ACC112 (cell line): ENCODE data around the gene CALN1.

Experiments used
- H2AFZ ChIP-seq: fragments of 200-600 bp; sonication (generic); one replicate; pipeline ENCODE4 v1.6.0; 2017; ENCODE audit warnings: antibody characterized with exemption, low read length; ENCODE audit not compliant: unreplicated experiment
- H3K27ac ChIP-seq: fragments of 200-600 bp; sonication (generic); 2 replicates; pipeline ENCODE4 v1.5.1; 2014; ENCODE audit warnings: low read depth, mild to moderate bottlenecking, antibody characterized with exemption, low read length, moderate library complexity
- H3K27me3 ChIP-seq: fragments of 200-600 bp; sonication (generic); 2 replicates; pipeline ENCODE4 v1.6.1; 2014; ENCODE audit warnings: mild to moderate bottlenecking, antibody characterized with exemption, low read length, moderate library complexity, mixed read lengths; ENCODE audit not compliant: insufficient read depth
- H3K36me3 ChIP-seq: fragments of 200-600 bp; sonication (generic); 2 replicates; pipeline ENCODE4 v1.6.1; 2016; ENCODE audit warnings: mild to moderate bottlenecking, antibody characterized with exemption, low read length, moderate library complexity, mixed read lengths; ENCODE audit not compliant: insufficient read depth
- H3K4me1 ChIP-seq: fragments of 200-600 bp; sonication (generic); one replicate; pipeline ENCODE4 v1.6.1; 2016; ENCODE audit warnings: low read length, mixed read lengths; ENCODE audit not compliant: insufficient read depth, unreplicated experiment, control insufficient read depth
- H3K4me3 ChIP-seq: fragments of 200-600 bp; sonication (generic); 2 replicates; pipeline ENCODE4 v1.5.1; 2014; ENCODE audit warnings: mild to moderate bottlenecking, low read depth, low read length
- H3K79me2 ChIP-seq: fragments of 200-600 bp; sonication (generic); one replicate; pipeline ENCODE4 v1.6.0; 2016; ENCODE audit warnings: low read length; ENCODE audit not compliant: control insufficient read depth, unreplicated experiment, insufficient read depth

Gene CALN1

DNA sequence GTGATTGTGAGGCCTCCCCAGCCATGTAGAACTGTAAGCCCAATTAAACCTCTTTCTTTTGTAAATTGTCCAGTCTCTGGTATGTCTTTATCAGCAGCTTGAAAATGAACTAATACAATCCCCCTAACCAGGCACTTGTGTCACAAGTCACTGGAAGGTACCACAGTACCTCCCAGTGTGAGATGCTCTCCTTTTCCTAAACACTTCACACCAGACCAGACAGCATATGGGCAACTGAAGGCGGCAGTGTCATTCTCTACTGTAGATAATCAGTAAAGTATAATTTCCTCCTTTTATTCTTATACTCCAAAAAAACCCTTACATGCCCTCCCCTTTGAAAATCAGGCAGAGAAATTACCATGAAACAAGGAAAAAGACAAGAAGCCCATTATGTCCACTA is 113.2 kb downstream of the CALN1 start:
- no peaks in the 10 kb centered on the region for H3K27me3 ChIP-seq
- H2AFZ ChIP-seq = no peak overlapping the region
- H3K4me3 ChIP-seq = no peak overlapping the region
- no peaks in the 10 kb centered on the region for H3K36me3 ChIP-seq
- no peak overlapping the region for H3K27ac ChIP-seq
- no peaks in the 10 kb centered on the region for H3K4me1 ChIP-seq
- no peaks in the 10 kb centered on the region for H3K79me2 ChIP-seq

- Histone ChIP-seq H2AFZ (no peak overlapping the region), H3K36me3 (no peaks in the 10 kb centered on the region), H3K79me2 (no peaks in the 10 kb centered on the region), H3K27ac (no peak overlapping the region), H3K4me3 (no peak overlapping the region), H3K4me1 (no peaks in the 10 kb centered on the region), H3K27me3 (no peaks in the 10 kb centered on the region)
Observed at GRCh38 chr7:72298091-72298490, 114.0 kb downstream of the CALN1 start.

DNA sequence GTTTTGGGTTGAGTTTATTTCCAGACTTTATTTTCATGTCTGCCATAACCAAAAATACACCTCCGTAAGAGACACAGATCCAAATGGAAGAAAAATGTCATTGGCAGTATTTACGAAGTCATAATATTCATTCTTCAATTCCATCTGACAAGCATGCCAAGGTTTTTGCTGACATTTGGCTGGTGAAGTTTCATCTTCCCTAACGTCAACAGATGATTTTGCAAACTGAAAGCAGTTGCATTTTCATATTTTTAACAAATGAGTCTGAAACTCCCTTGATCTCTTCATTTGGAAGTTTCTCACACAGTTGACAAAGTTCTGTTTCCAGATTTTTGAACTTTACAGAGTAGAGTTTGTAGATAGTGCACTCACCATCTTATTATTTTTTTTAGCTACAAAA is 114.5 kb downstream of the CALN1 start:
- H3K4me1 ChIP-seq = no peaks in the 10 kb centered on the region
- no peak overlapping the region for H3K27ac ChIP-seq
- H3K79me2 ChIP-seq = no peaks in the 10 kb centered on the region
- H3K27me3 ChIP-seq = no peaks in the 10 kb centered on the region
- H3K4me3 ChIP-seq = no peak overlapping the region
- H3K36me3 ChIP-seq = no peaks in the 10 kb centered on the region
- H2AFZ ChIP-seq = no peak overlapping the region

GRCh38 chr7:72292794-72293193 is 119.3 kb downstream of the CALN1 start:
- Histone ChIP-seq H3K27ac (no peak overlapping the region), H3K27me3 (no peaks in the 10 kb centered on the region), H3K4me1 (no peaks in the 10 kb centered on the region), H3K79me2 (no peaks in the 10 kb centered on the region), H2AFZ (no peak overlapping the region), H3K4me3 (no peak overlapping the region), H3K36me3 (no peaks in the 10 kb centered on the region)

DNA sequence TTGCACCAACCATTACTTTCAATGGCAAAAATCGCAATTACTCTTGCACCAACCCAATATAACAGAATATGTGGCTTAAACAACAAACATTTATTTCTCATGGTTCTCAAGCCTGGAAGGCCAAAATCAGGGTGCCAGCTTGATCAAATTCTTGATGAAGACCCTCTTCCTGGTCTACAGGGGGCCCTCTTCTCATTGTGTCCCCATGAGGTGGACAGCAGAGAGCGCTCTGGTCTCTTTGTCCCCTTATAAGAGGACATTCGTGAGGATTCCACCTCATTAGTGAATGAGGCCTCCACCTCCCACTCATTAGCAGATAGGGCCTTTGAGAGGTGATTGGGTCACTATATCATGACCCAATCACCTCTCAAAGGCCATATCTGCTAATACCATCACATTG is 120.0 kb downstream of the CALN1 start:
- no peaks in the 10 kb centered on the region for H3K4me1 ChIP-seq
- no peaks in the 10 kb centered on the region for H3K36me3 ChIP-seq
- no peak overlapping the region for H3K27ac ChIP-seq
- H3K27me3 ChIP-seq = no peaks in the 10 kb centered on the region
- no peak overlapping the region for H2AFZ ChIP-seq
- no peaks in the 10 kb centered on the region for H3K79me2 ChIP-seq
- no peak overlapping the region for H3K4me3 ChIP-seq

GRCh38 chr7:72286519-72286918 is 125.6 kb downstream of the CALN1 start:
- H3K4me1 ChIP-seq = no peaks in the 10 kb centered on the region
- no peak overlapping the region for H2AFZ ChIP-seq
- no peak overlapping the region for H3K27ac ChIP-seq
- no peak overlapping the region for H3K4me3 ChIP-seq
- no peaks in the 10 kb centered on the region for H3K27me3 ChIP-seq
- no peaks in the 10 kb centered on the region for H3K79me2 ChIP-seq
- H3K36me3 ChIP-seq = no peaks in the 10 kb centered on the region

- no peaks in the 10 kb centered on the region for H3K79me2 ChIP-seq
- H3K4me1 ChIP-seq = no peaks in the 10 kb centered on the region
- H2AFZ ChIP-seq = no peak overlapping the region
- no peak overlapping the region for H3K4me3 ChIP-seq
- H3K27ac ChIP-seq = no peak overlapping the region
- H3K36me3 ChIP-seq = no peaks in the 10 kb centered on the region
- no peaks in the 10 kb centered on the region for H3K27me3 ChIP-seq
Observed at GRCh38 chr7:72283309-72283708, 128.8 kb downstream of the CALN1 start.

DNA sequence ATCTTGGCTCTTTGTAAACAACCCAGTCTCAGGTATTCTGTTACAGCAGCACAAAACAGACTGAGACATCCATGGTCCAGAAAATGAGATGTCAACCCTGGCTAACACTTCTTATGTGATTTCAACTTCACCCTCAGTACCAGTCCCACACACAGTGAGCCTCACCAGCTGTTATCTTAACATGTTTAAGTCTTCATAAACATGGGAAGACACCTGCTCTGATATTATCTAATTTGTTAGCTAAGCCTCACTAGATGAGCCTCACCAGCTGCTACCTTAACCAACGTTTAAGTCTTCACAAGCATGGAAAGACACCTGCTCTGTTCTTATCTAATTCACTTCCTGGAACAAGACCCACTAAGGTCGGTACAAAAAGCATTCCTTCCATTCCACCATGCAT is 130.8 kb downstream of the CALN1 start:
- no peaks in the 10 kb centered on the region for H3K79me2 ChIP-seq
- no peaks in the 10 kb centered on the region for H3K4me1 ChIP-seq
- H3K27ac ChIP-seq = no peak overlapping the region
- H3K36me3 ChIP-seq = no peaks in the 10 kb centered on the region
- H3K4me3 ChIP-seq = no peak overlapping the region
- no peak overlapping the region for H2AFZ ChIP-seq
- H3K27me3 ChIP-seq = no peaks in the 10 kb centered on the region

DNA sequence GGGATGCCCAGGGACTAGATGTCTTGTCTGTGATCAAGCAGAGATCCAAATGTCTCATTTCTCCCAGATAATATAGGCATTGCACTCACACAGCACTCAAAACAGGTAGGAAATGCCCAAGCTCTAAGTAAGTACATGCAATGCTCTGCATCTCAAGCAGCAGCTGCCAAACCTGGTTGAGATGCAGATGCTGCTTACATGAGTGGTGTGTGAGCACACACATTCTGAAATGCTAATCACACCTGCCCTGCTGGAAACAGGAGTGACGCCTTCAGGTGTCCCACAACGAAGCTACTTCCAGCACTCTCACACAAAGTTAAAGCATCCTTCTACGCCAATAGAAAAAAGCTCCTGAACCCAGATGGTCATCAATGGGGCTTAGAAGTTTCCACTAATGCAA is 132.9 kb downstream of the CALN1 start:
- Histone ChIP-seq H2AFZ (no peak overlapping the region), H3K36me3 (no peaks in the 10 kb centered on the region), H3K27ac (no peak overlapping the region), H3K27me3 (no peaks in the 10 kb centered on the region), H3K4me1 (no peaks in the 10 kb centered on the region), H3K4me3 (no peak overlapping the region), H3K79me2 (no peaks in the 10 kb centered on the region)

DNA sequence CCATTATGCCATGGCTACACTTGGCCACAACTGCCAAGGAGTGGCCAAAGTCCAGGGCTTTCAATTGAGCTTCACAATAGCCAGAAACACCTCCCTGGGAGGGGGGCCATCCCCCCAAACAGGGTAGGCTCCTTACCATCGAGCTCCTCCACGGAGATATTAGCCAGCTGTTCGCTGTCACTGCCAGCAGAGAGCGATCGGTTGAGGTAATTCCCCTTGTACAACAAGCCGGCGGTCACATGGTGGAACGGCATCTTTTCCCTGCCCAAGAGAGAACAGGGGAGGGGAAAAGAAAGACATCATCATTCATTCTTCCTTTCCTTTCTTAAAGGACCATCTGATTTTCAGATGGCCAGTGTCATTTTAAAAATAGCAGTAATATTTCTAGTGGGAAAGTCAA is 133.6 kb downstream of the CALN1 start:
- H3K36me3 ChIP-seq = no peaks in the 10 kb centered on the region
- H2AFZ ChIP-seq = no peak overlapping the region
- H3K27ac ChIP-seq = no peak overlapping the region
- H3K27me3 ChIP-seq = no peaks in the 10 kb centered on the region
- no peaks in the 10 kb centered on the region for H3K79me2 ChIP-seq
- H3K4me3 ChIP-seq = no peak overlapping the region
- H3K4me1 ChIP-seq = no peaks in the 10 kb centered on the region

DNA sequence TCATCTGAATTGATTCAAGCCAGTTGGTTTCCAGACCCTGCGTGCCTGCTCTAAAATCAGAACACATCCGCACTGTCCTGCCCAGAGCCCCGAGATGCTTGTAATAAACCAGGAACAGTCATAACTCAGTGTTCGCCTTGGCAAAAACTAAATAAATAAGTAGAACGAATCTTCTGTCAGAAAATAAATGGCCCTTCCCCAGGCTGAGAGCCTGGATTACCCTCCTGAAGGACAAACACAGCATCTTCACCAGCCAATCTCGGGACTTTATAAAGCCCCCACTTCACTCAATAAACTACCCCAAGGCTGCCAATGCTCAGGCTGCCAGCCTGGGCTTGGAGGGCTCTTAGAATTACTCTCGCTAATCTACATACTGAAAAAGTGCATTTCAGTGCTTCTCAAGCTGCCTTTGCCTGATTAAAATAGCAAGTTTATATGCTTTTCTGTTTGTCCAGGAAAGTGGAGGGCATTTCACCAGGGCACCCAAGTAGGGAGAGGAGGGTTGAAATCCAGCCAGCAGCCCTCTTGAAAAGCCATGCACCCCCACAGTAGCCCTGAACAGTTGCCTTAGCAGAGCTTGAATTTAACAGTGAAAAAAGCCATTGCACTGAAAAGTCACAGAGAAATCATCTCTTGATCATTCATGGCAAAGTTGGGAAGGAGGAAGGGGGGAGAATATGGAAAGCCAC is 136.6 kb downstream of the CALN1 start:
- Histone ChIP-seq H3K79me2 (no peaks in the 10 kb centered on the region), H3K4me1 (no peaks in the 10 kb centered on the region), H3K27ac (no peak overlapping the region), H2AFZ (no peak overlapping the region), H3K4me3 (no peak overlapping the region), H3K27me3 (no peaks in the 10 kb centered on the region), H3K36me3 (no peaks in the 10 kb centered on the region)
